Progenitor cell of endocrine pancreas (in vitro differentiated cells): ENCODE data around the gene TMEM59. TPM values are rescaled to one million over a fixed set of nuclear protein-coding genes. Genes with fewer than 3 reads are reported as not detected.
"Not testable (repeated sequence)": the region's sequence is repeated elsewhere in the genome, so short reads cannot be mapped to it uniquely, and the experiment has no call there.

Source experiments
- DNase-seq: peaks from one replicate; pipeline ENCODE4 v3.0.0; 2021; ENCODE audit warnings: low spot score; ENCODE audit not compliant: unreplicated experiment
- H3K27ac Mint-ChIP-seq: 2 replicates; pipeline ENCODE4 v1.8.0; 2021; ENCODE audit warnings: mild to moderate bottlenecking, moderate library complexity, mixed read lengths
- H3K27me3 Mint-ChIP-seq: 2 replicates; pipeline ENCODE4 v1.8.0; 2021; ENCODE audit warnings: mixed read lengths
- H3K36me3 Mint-ChIP-seq: 2 replicates; pipeline ENCODE4 v1.8.0; 2022; ENCODE audit warnings: mixed read lengths; ENCODE audit not compliant: insufficient read depth
- H3K4me1 Mint-ChIP-seq: 2 replicates; pipeline ENCODE4 v1.8.0; 2021; ENCODE audit warnings: low read depth, mixed read lengths
- H3K4me3 Mint-ChIP-seq: 2 replicates; pipeline ENCODE4 v1.8.0; 2021; ENCODE audit warnings: low read depth, mild to moderate bottlenecking, moderate library complexity, mixed read lengths
- H3K9me3 Mint-ChIP-seq: 2 replicates; pipeline ENCODE4 v1.8.0; 2021; ENCODE audit warnings: low read depth, mixed read lengths
- CTCF ChIP-seq: fragments of 200-600 bp; sonication (generic); IDR thresholded peaks from one replicate; pipeline ENCODE4 v1.5.0; 2021; ENCODE audit warnings: antibody characterized with exemption, mild to moderate bottlenecking; ENCODE audit not compliant: unreplicated experiment
- total RNA-seq: library from RNA; stranded (reverse); gene quantifications from 2 replicates; pipeline ENCODE4 v1.2.1, GENCODE V29; 2021

The TMEM59 gene
- total RNA-seq, 1 donor from 2014 or later, result 205 TPM

DNA sequence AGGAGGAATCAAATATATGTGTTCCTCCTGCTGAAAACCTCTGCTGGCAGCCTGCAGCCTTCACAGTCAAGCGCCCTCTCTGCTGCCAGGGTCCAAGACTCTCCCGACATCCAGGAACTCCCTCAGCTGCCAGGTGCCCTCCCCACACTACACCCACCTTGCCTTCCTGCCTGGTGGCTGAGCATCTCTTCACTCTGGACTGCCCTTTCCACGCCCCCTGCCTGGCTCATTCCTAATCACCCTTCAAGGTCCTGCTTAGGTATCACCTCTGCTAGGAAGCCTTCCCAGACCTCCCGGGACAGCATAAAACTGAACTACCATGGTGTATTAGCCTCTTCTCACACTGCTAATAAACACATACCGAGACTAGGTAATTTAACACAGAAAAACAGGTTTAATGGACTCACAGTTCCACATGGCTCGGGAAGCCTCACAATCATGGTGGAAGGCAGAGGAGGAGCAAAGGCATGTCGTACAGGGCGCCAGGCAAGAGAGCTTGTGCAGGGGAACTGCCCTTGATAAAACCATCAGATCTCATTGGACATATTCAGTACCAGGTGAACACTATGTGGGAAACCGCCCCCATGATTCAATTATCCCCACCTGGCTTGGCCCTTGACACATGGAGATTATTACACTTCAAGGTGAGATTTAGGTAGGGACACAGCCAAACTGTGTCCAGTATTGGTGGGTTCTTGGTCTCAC, 50.3 kb downstream of the TMEM59 start:
- Mint-ChIP-seq H3K4me1 (peaks cover 14% of the 10 kb centered on the region), H3K9me3 (peaks cover 7% of the 10 kb centered on the region), H3K27ac (no peak overlapping the region), H3K4me3 (no peak overlapping the region), H3K36me3 (no peaks in the 10 kb centered on the region), H3K27me3 (no peaks in the 10 kb centered on the region)
- DNase-seq, result no peak
- TF ChIP-seq CTCF, result no peak

- Mint-ChIP-seq H3K4me1 (peaks cover 14% of the 10 kb centered on the region), H3K27me3 (no peaks in the 10 kb centered on the region), H3K36me3 (no peaks in the 10 kb centered on the region), H3K27ac (peak overlapping the region; percentile 64), H3K9me3 (peaks cover 7% of the 10 kb centered on the region), H3K4me3 (no peak overlapping the region)
- DNase-seq, result no peak
- no peak for TF ChIP-seq CTCF
These were observed 51.4 kb downstream of the TMEM59 start for GRCh38 chr1:54001591-54001990.

DNA sequence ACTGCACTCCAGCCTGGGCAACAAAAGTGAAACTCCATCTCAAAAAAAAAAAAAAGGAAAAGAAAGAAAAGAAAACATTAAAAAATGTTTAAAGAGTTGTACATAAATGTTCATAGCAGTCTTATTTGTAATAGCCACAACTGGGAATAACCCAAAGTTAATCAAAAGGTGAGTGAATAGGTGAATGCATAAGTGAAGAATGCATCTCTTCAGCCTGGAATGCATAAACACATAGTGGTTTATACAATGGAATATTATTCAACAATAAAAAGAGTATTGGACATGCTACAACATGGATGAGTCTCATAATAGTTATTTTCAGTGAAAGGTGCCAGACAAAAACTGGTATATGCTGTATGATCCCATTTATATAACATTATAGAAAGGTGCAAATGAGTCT, 53.1 kb downstream of the TMEM59 start:
- peaks cover 4% of the 10 kb centered on the region for H3K9me3 Mint-ChIP-seq
- no peak overlapping the region for H3K4me3 Mint-ChIP-seq
- no peaks in the 10 kb centered on the region for H3K36me3 Mint-ChIP-seq
- no peak for DNase-seq
- H3K27ac Mint-ChIP-seq, result peak overlapping the region; percentile 7
- H3K27me3 Mint-ChIP-seq, result no peaks in the 10 kb centered on the region
- peaks cover 14% of the 10 kb centered on the region for H3K4me1 Mint-ChIP-seq
- TF ChIP-seq CTCF, result no peak

DNA sequence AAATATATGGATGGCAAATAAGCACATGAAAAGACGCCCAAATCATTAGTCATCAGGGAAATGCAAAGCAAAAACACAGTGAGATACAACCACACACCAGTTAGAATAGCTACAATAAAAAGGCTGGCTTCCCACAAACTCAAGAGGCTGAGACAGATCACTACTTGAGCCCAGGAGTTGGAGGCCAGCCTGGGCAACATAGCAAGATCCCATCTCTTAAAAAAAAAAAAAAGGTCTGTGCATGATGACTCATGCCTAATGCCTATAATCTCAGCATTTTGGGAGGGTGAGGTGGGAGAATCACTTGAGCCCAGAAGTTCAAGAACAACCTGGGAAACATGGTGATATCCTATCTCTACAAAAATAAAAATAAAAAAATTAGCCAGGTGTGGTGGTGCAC, 54.8 kb downstream of the TMEM59 start:
- peaks cover 14% of the 10 kb centered on the region for H3K4me1 Mint-ChIP-seq
- no peak overlapping the region for H3K27ac Mint-ChIP-seq
- no peak overlapping the region for H3K4me3 Mint-ChIP-seq
- no peak for DNase-seq
- H3K9me3 Mint-ChIP-seq, result peaks cover 4% of the 10 kb centered on the region
- no peaks in the 10 kb centered on the region for H3K36me3 Mint-ChIP-seq
- no peak for TF ChIP-seq CTCF
- H3K27me3 Mint-ChIP-seq, result no peaks in the 10 kb centered on the region

DNA sequence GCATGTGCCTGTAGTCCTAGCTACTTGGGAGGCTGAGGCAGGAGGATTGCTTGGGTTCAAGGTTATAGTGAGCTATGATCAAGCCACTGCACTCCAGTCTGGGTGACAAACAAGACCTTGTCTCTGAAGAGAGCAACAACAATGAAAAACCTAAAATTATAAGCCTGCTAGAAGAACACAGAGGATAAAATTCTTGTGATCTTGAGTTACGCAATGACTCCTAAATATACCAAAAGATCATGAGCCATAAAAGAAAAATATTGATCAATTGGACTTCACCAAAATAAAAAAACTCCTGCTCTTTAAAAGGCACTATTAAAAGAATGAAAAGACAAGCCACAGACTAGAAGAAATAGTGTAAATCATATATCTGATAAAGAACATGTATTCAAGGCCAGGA, 57.3 kb downstream of the TMEM59 start:
- no peaks in the 10 kb centered on the region for H3K36me3 Mint-ChIP-seq
- H3K4me3 Mint-ChIP-seq, result no peak overlapping the region
- no peak overlapping the region for H3K27ac Mint-ChIP-seq
- DNase-seq, result no peak
- TF ChIP-seq CTCF, result no peak
- no peaks in the 10 kb centered on the region for H3K9me3 Mint-ChIP-seq
- H3K27me3 Mint-ChIP-seq, result no peaks in the 10 kb centered on the region
- H3K4me1 Mint-ChIP-seq, result no peaks in the 10 kb centered on the region

- H3K36me3 Mint-ChIP-seq, H3K4me3 Mint-ChIP-seq, DNase-seq, H3K27me3 Mint-ChIP-seq, H3K4me1 Mint-ChIP-seq, H3K27ac Mint-ChIP-seq, H3K9me3 Mint-ChIP-seq: not testable (repeated sequence)
These were observed 58.5 kb downstream of the TMEM59 start for GRCh38 chr1:53994516-53994915.
